ENCODE measurements around the gene SLC22A1. TPM values are rescaled to one million over a fixed set of nuclear protein-coding genes. Genes with fewer than 3 reads are reported as not detected.

SLC22A1 gene
- total and polyA plus RNA-seq, 2 donors (not counting 3 experiments of a cell fraction or from before 2014, with no cell fraction given), result 0.04 TPM; not detected in 1

DNA sequence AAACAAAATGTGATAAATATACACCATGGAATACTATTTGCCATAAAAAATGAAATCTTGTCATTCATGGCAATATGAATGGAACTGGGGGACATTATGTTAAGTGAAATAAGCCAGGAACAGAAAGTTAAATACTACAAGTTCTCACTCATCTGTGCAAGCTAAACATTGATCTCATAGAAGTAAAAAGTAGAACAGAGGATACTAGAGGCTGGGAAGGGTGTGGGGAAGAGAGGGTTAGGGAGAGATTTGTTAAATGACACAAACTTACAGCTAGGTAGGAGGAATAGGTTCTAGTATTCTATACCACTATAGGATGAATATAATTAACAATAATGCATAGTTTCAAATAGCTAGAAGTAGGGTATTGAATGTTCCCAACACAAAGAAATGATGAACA, 76.0 kb downstream of the SLC22A1 start:
- FAIRE-seq (no peak), DNase-seq (ENCODE audit: low read depth, low spot score) (no peak)
- BruUV-seq (replicated peaks), result no TSS peak
- no peaks in the 10 kb centered on the region for H4K20me1 ChIP-seq (replicated peaks; ENCODE audit: control insufficient read depth, extremely low read depth, insufficient read depth, low read length)
- TF ChIP-seq MYC (IDR thresholded peaks at IDR 0.05; ENCODE audit: low read depth, low read length) (no peak), GATA2 (IDR thresholded peaks at IDR 0.05; ENCODE audit: insufficient read depth, insufficient read length, low read depth, low read length) (no peak)
- dilution Hi-C loops (cut with MboI; ENCODE audit: extremely low pct_ligation_motif_present, low sequenced_read_pairs) (no loop called here), intact Hi-C loops (cut with micrococcal nuclease) (no loop called here)
- H3K4me2 ChIP-seq (ENCODE audit: insufficient read depth, low read length), result no peak overlapping the region
- no peak overlapping the region for H2AFZ ChIP-seq (ENCODE audit: low read depth, low read length)
- H3K27me3 ChIP-seq (ENCODE audit: control insufficient read depth in 2 of 2, insufficient read depth in 2 of 2, low read length in 2 of 2), result no peaks in the 10 kb centered on the region
- CTCF ChIA-PET, result no interaction called here
- H3K9ac ChIP-seq (replicated peaks; ENCODE audit: extremely low read depth, insufficient read depth, low read length), result no peak overlapping the region
- H3K4me1 ChIP-seq (ENCODE audit: control insufficient read depth, extremely low read depth, insufficient read depth, low read length), result no peaks in the 10 kb centered on the region
- no peaks in the 10 kb centered on the region for H3K36me3 ChIP-seq (ENCODE audit: control insufficient read depth in 2 of 2, extremely low read depth in 1 of 2, insufficient read depth in 2 of 2, low read length in 2 of 2)
- H3K27ac ChIP-seq (ENCODE audit: insufficient read depth, low read depth, low read length), result no peak overlapping the region
- POLR2A ChIA-PET, result no interaction called here
- H3K79me2 ChIP-seq (ENCODE audit: control insufficient read depth, insufficient read depth, low read length), result no peaks in the 10 kb centered on the region
- H3K9me3 ChIP-seq (replicated peaks; ENCODE audit: control insufficient read depth, insufficient read depth, low read length), result peaks cover 6% of the 10 kb centered on the region
- no peak overlapping the region for H3K4me3 ChIP-seq (replicated peaks in 1 of 3; ENCODE audit: insufficient read depth in 1 of 3, low read depth in 1 of 3, low read length in 3 of 3)
- no peaks in the 10 kb centered on the region for H3K9me1 ChIP-seq (replicated peaks; ENCODE audit: control insufficient read depth, extremely low read depth, insufficient read depth, low read length)

GRCh38 chr6:160198606-160199211, 77.1 kb downstream of the SLC22A1 start:
- Histone ChIP-seq H3K36me3 (ENCODE audit: control insufficient read depth in 2 of 2, extremely low read depth in 1 of 2, insufficient read depth in 2 of 2, low read length in 2 of 2) (no peaks in the 10 kb centered on the region), H2AFZ (ENCODE audit: low read depth, low read length) (no peak overlapping the region), H3K9ac (replicated peaks; ENCODE audit: extremely low read depth, insufficient read depth, low read length) (no peak overlapping the region), H3K4me1 (ENCODE audit: control insufficient read depth, extremely low read depth, insufficient read depth, low read length) (no peaks in the 10 kb centered on the region), H3K27ac (ENCODE audit: insufficient read depth, low read depth, low read length) (no peak overlapping the region), H4K20me1 (replicated peaks; ENCODE audit: control insufficient read depth, extremely low read depth, insufficient read depth, low read length) (no peaks in the 10 kb centered on the region), H3K27me3 (ENCODE audit: control insufficient read depth in 2 of 2, insufficient read depth in 2 of 2, low read length in 2 of 2) (no peaks in the 10 kb centered on the region), H3K9me3 (replicated peaks; ENCODE audit: control insufficient read depth, insufficient read depth, low read length) (peaks cover 6% of the 10 kb centered on the region), H3K79me2 (ENCODE audit: control insufficient read depth, insufficient read depth, low read length) (no peaks in the 10 kb centered on the region), H3K9me1 (replicated peaks; ENCODE audit: control insufficient read depth, extremely low read depth, insufficient read depth, low read length) (no peaks in the 10 kb centered on the region), H3K4me3 (replicated peaks in 1 of 3; ENCODE audit: insufficient read depth in 1 of 3, low read depth in 1 of 3, low read length in 3 of 3) (no peak overlapping the region), H3K4me2 (ENCODE audit: insufficient read depth, low read length) (no peak overlapping the region)
- DNase-seq (ENCODE audit: low read depth, low spot score) (no peak), FAIRE-seq (no peak)
- ChIA-PET POLR2A (no interaction called here), CTCF (no interaction called here)
- intact Hi-C loops (cut with micrococcal nuclease) (no loop called here), dilution Hi-C loops (cut with MboI; ENCODE audit: extremely low pct_ligation_motif_present, low sequenced_read_pairs) (no loop called here)
- BruUV-seq (replicated peaks), result no TSS peak
- TF ChIP-seq POLR2A (IDR thresholded peaks at IDR 0.05; ENCODE audit: low read depth, low read length), result no peak
- TF ChIP-seq MYC (IDR thresholded peaks at IDR 0.05; ENCODE audit: low read depth, low read length), result no peak
- no peak for TF ChIP-seq FOS (IDR thresholded peaks at IDR 0.05; ENCODE audit: borderline replicate concordance, insufficient read depth, low read length)
- no peak for TF ChIP-seq POLR2AphosphoS5 (IDR thresholded peaks at IDR 0.05; ENCODE audit: insufficient read depth, low read depth, low read length)
- no peak for TF ChIP-seq JUN (IDR thresholded peaks at IDR 0.05; ENCODE audit: borderline replicate concordance, insufficient read depth, insufficient read length, low read depth)
- TF ChIP-seq, protein P1, sequence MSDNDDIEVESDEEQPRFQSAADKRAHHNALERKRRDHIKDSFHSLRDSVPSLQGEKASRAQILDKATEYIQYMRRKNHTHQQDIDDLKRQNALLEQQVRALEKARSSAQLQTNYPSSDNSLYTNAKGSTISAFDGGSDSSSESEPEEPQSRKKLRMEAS (IDR thresholded peaks at IDR 0.05; ENCODE audit: insufficient read depth, insufficient read length), result no peak
- TF ChIP-seq GATA2 (IDR thresholded peaks at IDR 0.05; ENCODE audit: insufficient read depth, insufficient read length, low read depth, low read length), result no peak
- TF ChIP-seq CTCF (IDR thresholded peaks at IDR 0.05; ENCODE audit: extremely low read depth in 1 of 2, insufficient read depth in 1 of 2, low read depth in 1 of 2, low read length in 2 of 2), result no peak

Data from endothelial cell of umbilical vein (primary cell).